ENCODE data around the gene TMEM270.
"Not testable (repeated sequence)": the region's sequence is repeated elsewhere in the genome, so short reads cannot be mapped to it uniquely, and the experiment has no call there.

DNA sequence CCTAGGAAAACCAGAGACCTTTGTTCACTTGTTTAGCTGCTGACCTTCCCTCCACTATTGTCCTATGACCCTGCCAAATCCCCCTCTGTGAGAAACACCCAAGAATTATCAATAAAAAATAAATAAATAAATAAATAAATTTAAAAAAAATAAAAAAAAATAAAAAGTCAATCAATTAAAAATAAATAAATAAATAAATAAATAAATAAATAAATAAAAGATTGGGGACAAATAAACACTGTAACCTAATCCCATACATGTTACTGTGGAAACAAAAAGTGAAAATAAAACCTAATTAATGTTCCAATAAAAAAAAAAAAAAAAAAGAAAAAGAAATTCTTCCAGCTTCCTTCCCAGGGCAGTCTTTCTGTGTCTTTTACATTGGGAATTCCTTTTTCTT lies 23.8 kb upstream of the TMEM270 start:
- TF ChIP-seq, protein P1, sequence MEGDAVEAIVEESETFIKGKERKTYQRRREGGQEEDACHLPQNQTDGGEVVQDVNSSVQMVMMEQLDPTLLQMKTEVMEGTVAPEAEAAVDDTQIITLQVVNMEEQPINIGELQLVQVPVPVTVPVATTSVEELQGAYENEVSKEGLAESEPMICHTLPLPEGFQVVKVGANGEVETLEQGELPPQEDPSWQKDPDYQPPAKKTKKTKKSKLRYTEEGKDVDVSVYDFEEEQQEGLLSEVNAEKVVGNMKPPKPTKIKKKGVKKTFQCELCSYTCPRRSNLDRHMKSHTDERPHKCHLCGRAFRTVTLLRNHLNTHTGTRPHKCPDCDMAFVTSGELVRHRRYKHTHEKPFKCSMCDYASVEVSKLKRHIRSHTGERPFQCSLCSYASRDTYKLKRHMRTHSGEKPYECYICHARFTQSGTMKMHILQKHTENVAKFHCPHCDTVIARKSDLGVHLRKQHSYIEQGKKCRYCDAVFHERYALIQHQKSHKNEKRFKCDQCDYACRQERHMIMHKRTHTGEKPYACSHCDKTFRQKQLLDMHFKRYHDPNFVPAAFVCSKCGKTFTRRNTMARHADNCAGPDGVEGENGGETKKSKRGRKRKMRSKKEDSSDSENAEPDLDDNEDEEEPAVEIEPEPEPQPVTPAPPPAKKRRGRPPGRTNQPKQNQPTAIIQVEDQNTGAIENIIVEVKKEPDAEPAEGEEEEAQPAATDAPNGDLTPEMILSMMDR (IDR thresholded peaks at IDR 0.05 in 4 of 5, conservative IDR thresholded peaks at IDR 0.05 in 1 of 5), result not testable (repeated sequence)
- TF ChIP-seq POLR2A (IDR thresholded peaks at IDR 0.05), result not testable (repeated sequence)

Data from gastrocnemius medialis (tissue), 4 donors.